ENCODE measurements around the gene ZBTB5. TPM values are rescaled to one million over a fixed set of nuclear protein-coding genes. Genes with fewer than 3 reads are reported as not detected.
"Not testable (repeated sequence)": the region's sequence is repeated elsewhere in the genome, so short reads cannot be mapped to it uniquely, and the experiment has no call there.

ZBTB5 gene
- polyA plus RNA-seq, 3 donors, result 3.3 to 3.9 (median 3.8) TPM

- no peak overlapping the region for H3K27ac ChIP-seq (ENCODE audit: low read depth, low read length)
- WGBS, 3 donors, result 23 to 26% (median 25%) methylated on average over 22 of the region's 22 CpGs
Measured at GRCh38 chr9:37415011-37415719, 50.1 kb downstream of the ZBTB5 start.

- WGBS, 3 donors, result 86 to 91% (median 89%) methylated on average over 10 of the region's 10 CpGs
- H3K27ac ChIP-seq (ENCODE audit: low read depth, low read length), result no peak overlapping the region
Measured at GRCh38 chr9:37414503-37414943, 50.7 kb downstream of the ZBTB5 start.

- 87 to 97% (median 90%) methylated on average over 4 of the region's 4 CpGs for WGBS, 3 donors
- no peak overlapping the region for H3K27ac ChIP-seq (ENCODE audit: low read depth, low read length)
Measured at GRCh38 chr9:37413311-37413710, 51.9 kb downstream of the ZBTB5 start.

DNA sequence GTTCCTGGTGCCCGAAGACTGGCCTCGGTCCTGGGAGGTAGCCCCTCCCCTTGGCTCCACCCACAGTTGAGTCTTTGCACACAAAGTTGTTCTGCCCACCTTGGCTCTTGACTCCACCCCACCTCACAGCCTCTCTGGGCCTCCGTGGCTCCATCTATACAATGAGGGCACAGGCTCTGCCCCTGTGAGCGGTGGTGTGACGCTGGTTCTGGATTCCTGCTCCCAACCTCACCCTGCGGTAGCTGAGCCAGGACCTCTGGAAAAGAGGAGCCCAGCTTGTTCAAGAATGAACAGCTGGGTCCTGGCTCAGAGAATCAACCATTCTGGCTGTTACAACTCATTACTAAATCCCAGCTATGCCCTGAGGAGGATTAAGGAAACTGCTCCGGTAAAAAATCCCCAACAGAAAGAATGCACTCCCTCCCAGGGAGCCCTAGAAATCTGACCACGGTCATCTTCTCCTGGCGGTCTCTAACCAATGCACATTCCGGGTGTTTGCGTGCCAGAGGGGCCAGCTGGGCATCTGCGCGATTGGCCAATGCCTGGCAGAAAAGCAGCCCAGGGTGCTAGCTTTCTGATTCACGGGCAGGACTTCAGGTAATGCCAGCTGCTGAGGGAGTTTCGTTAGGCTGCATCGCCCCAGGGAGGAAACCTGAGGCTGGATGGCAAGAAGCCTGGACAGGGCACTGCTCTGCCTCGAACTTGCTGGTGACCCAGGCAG lies 52.7 kb downstream of the ZBTB5 start:
- no peak overlapping the region for H3K27ac ChIP-seq (ENCODE audit: low read depth, low read length)
- 77 to 85% (median 80%) methylated on average over 17 of the region's 17 CpGs for WGBS, 3 donors

DNA sequence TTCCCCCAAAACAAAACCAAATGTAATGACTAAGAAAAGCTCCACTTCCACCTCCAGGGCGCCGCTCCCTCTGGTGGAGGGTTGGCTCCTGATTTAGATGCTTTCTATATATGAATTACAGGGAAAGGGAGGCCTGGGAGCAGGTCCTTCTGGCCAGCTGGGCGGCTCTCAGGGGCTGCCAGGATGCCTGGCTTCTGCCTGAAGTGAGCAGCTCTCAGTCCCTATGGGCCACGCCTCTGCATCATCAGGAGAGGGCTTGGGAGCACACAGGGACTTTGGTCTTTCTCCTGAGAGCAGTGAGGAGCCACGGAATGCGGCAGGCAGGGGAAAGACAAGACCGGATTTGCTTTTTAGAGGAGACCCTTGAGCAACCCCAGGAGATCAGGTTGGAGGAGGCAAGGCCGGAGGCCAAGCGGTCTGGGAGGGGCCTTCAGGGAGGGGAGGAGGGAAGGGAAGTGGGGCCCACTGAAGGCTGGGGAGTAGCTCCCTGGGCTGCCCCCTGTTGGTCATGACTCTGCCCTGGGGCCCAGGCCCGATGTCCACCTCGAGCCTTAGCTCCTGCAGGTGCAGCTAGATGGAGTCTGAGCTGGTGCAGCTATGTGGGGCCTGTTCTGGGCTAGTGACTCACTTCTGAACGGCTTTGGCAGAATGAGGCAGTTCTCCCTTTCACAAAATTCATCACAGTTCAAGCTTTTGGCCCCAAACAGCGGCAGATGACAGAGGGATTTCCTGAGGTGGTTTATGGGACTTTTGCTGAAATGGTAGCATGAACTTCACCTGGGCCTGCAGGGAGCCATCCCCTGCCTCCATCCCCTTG lies 54.1 kb downstream of the ZBTB5 start:
- no peak overlapping the region for H3K27ac ChIP-seq (ENCODE audit: low read depth, low read length)
- 84 to 86% (median 84%) methylated on average over 12 of the region's 13 CpGs for WGBS, 3 donors

DNA sequence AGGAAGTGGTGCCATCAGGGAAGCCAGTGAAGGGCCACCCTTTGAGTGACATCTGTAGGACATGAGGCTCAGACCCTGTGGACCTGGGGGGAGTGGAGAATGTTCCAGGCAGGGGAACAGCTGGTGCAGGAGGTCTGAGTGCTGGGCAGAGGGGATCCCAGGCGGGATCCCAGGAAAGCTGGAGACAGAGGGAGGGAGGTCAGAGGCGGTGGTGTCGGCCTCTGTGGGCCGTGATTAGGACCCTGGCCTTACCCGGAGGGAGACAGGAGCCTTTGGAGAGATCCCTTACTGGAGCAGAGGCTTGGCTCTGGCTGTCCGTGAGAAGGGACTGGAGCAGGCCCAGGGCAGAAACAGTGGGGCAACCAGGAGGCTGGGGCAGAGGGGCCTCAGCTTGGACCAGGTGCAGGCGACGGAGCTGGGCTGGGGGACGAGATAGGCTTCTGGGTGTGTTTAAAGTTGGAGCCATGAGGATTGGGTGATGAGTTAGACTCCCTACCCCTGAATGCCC lies 54.8 kb downstream of the ZBTB5 start:
- 86 to 94% (median 91%) methylated on average over 9 of the region's 9 CpGs for WGBS, 3 donors
- H3K27ac ChIP-seq (ENCODE audit: low read depth, low read length), result no peak overlapping the region

- 84 to 86% (median 85%) methylated on average over 22 of the region's 22 CpGs for WGBS, 3 donors
- no peak overlapping the region for H3K27ac ChIP-seq (ENCODE audit: low read depth, low read length)
Measured at GRCh38 chr9:37408933-37409710, 56.1 kb downstream of the ZBTB5 start.

DNA sequence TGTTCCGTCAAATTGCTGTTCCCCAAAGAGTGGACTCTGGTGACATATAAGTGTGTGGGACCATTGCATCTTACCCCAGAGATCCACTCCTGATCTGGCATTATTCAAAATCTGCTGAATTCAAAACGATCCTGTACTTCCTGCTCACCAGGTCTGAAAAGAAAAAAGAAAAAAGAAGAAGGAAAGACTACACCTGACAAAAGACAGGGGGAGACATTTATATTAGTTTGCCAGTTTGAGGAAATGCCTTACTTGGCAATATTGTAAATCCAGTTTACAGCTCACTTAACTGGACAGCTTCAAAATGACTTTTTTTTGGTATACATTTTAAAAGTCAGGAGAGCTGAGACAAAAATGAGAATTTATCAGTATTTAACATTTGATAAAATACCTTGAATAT lies 57.8 kb downstream of the ZBTB5 start:
- H3K27ac ChIP-seq (ENCODE audit: low read depth, low read length), result no peak overlapping the region
- 55 to 67% (median 57%) methylated on average over 2 of the region's 2 CpGs for WGBS, 3 donors

GRCh38 chr9:37406603-37407401 lies 58.4 kb downstream of the ZBTB5 start:
- WGBS, 3 donors, result 68 to 95% (median 93%) methylated on average over 11 of the region's 11 CpGs
- no peak overlapping the region for H3K27ac ChIP-seq (ENCODE audit: low read depth, low read length)

GRCh38 chr9:37405764-37406380 lies 59.4 kb downstream of the ZBTB5 start:
- 85 to 89% (median 86%) methylated on average over 10 of the region's 10 CpGs for WGBS, 3 donors
- no peak overlapping the region for H3K27ac ChIP-seq (ENCODE audit: low read depth, low read length)

DNA sequence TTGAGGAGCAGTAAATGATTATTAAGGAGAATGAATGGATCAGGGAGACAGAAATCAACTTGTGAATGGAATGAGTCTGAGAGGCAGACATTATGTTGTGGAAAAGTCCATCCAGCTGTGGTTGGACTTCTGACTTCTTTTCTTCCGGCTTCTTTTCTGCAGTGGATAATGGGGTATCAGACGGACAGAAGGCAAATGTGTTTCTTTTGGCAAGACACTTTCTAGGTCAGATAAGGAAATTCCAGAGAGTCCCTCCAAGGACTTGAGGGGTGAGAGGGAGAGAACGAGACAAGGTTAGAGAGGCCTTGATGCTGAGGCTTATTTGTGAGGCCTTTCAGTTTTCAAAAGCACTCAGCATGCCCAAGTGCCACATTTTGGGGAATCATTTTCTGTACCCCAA lies 59.9 kb downstream of the ZBTB5 start:
- 45 to 68% (median 54%) methylated on average over 3 of the region's 3 CpGs for WGBS, 3 donors
- no peak overlapping the region for H3K27ac ChIP-seq (ENCODE audit: low read depth, low read length)

GRCh38 chr9:37404590-37404989 lies 60.7 kb downstream of the ZBTB5 start:
- H3K27ac ChIP-seq (ENCODE audit: low read depth, low read length), result no peak overlapping the region
- WGBS, 3 donors, result 90 to 93% (median 92%) methylated on average over 9 of the region's 9 CpGs

GRCh38 chr9:37399336-37399735 lies 65.9 kb downstream of the ZBTB5 start:
- 36 to 80% (median 71%) methylated on average over 2 of the region's 2 CpGs for WGBS, 3 donors
- no peak overlapping the region for H3K27ac ChIP-seq (ENCODE audit: low read depth, low read length)

GRCh38 chr9:37398464-37399025 lies 66.7 kb downstream of the ZBTB5 start:
- no peak overlapping the region for H3K27ac ChIP-seq (ENCODE audit: low read depth, low read length)
- WGBS, 3 donors, result 69 to 81% (median 80%) methylated on average over 7 of the region's 7 CpGs

DNA sequence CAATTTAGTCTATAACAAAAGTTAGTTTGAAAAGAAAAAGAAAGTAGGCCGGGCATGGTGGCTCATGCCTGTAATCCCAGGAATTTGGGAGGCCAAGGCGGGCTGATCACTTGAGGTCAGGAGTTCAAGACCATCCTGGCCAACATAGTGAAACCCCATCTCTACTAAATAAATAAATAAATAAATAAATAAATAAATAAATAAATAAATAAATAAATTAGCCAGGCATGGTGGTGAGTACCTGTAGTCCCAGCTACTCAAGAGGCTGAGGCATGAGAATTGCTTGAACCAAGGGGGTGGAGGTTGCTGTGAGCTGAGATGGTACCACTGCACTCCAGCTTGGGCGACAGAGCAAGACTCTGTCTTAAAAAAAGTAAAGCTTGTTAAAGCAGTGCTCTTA lies 67.3 kb downstream of the ZBTB5 start:
- 93 to 99% (median 98%) methylated on average over 3 of the region's 3 CpGs for WGBS, 3 donors
- H3K27ac ChIP-seq (ENCODE audit: low read depth, low read length), result not testable (repeated sequence)

DNA sequence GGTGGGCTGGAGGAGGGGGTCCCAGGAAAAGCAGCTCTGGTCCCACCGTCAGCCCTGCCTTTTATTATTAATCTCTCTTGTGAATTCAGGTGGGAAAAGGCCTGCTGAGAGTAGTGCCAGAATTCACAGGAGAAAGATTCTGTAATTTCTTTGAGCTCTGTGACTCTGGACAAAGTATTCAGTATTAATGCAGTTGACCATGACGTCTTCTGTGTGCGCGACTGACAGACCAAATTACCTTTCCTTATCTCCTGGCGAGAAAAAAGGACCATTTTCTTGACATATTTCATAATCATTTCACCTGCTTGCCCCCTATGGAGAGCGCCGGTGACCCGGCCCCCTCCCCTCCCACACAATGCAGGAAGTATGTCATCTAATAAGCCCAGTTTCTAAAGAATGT lies 69.6 kb downstream of the ZBTB5 start:
- H3K27ac ChIP-seq (ENCODE audit: low read depth, low read length), result no peak overlapping the region
- 34 to 81% (median 78%) methylated on average over 8 of the region's 8 CpGs for WGBS, 3 donors

- WGBS, 3 donors, result 29 to 78% (median 74%) methylated on average over 12 of the region's 12 CpGs
- H3K27ac ChIP-seq (ENCODE audit: low read depth, low read length), result no peak overlapping the region
Measured at GRCh38 chr9:37395229-37395628, 70.0 kb downstream of the ZBTB5 start.
